Activated naive CD4-positive, alpha-beta T cell treated with anti-CD3 and anti-CD28 coated beads, Interleukin-2, amount 50 U/mL, for 24 hours (primary cell): ENCODE measurements around the gene P3H2.
"Not testable (repeated sequence)": the region's sequence is repeated elsewhere in the genome, so short reads cannot be mapped to it uniquely, and the experiment has no call there.

Experiments used
- H3K27ac Mint-ChIP-seq: one replicate; pipeline ENCODE4 v1.8.0; 2021; ENCODE audit warnings: mild to moderate bottlenecking, mixed read lengths
- H3K27me3 Mint-ChIP-seq: one replicate; pipeline ENCODE4 v1.8.0; 2021; ENCODE audit warnings: mixed read lengths
- H3K36me3 Mint-ChIP-seq: one replicate; pipeline ENCODE4 v1.8.0; 2021; ENCODE audit warnings: mixed read lengths
- H3K4me1 Mint-ChIP-seq: one replicate; pipeline ENCODE4 v1.8.0; 2021; ENCODE audit warnings: mixed read lengths
- H3K4me3 Mint-ChIP-seq: one replicate; pipeline ENCODE4 v1.8.0; 2021; ENCODE audit warnings: mild to moderate bottlenecking, mixed read lengths
- H3K9me3 Mint-ChIP-seq: one replicate; pipeline ENCODE4 v1.8.0; 2021; ENCODE audit warnings: mixed read lengths

Gene P3H2

GRCh38 chr3:189981668-189982067, 139.0 kb downstream of the P3H2 start:
- Mint-ChIP-seq H3K9me3 (no peaks in the 10 kb centered on the region), H3K27me3 (peaks cover 19% of the 10 kb centered on the region), H3K4me1 (no peaks in the 10 kb centered on the region), H3K4me3 (no peak overlapping the region), H3K36me3 (no peaks in the 10 kb centered on the region), H3K27ac (no peak overlapping the region)

- Mint-ChIP-seq H3K9me3 (no peaks in the 10 kb centered on the region), H3K4me3 (no peak overlapping the region), H3K4me1 (no peaks in the 10 kb centered on the region), H3K27me3 (peaks cover 19% of the 10 kb centered on the region), H3K36me3 (no peaks in the 10 kb centered on the region), H3K27ac (no peak overlapping the region)
Observed at GRCh38 chr3:189978753-189979152, 141.9 kb downstream of the P3H2 start.

GRCh38 chr3:189977174-189977573, 143.5 kb downstream of the P3H2 start:
- no peaks in the 10 kb centered on the region for H3K9me3 Mint-ChIP-seq
- H3K27ac Mint-ChIP-seq, result no peak overlapping the region
- H3K4me3 Mint-ChIP-seq, result no peak overlapping the region
- H3K27me3 Mint-ChIP-seq, result peaks cover 23% of the 10 kb centered on the region
- no peaks in the 10 kb centered on the region for H3K36me3 Mint-ChIP-seq
- no peaks in the 10 kb centered on the region for H3K4me1 Mint-ChIP-seq

GRCh38 chr3:189975391-189975990, 145.2 kb downstream of the P3H2 start:
- peaks cover 23% of the 10 kb centered on the region for H3K27me3 Mint-ChIP-seq
- H3K9me3 Mint-ChIP-seq, result no peaks in the 10 kb centered on the region
- H3K27ac Mint-ChIP-seq, result no peak overlapping the region
- no peaks in the 10 kb centered on the region for H3K36me3 Mint-ChIP-seq
- no peak overlapping the region for H3K4me3 Mint-ChIP-seq
- H3K4me1 Mint-ChIP-seq, result no peaks in the 10 kb centered on the region

- Mint-ChIP-seq H3K4me1 (no peaks in the 10 kb centered on the region), H3K36me3 (no peaks in the 10 kb centered on the region), H3K9me3 (no peaks in the 10 kb centered on the region), H3K27me3 (peaks cover 21% of the 10 kb centered on the region), H3K27ac (no peak overlapping the region), H3K4me3 (no peak overlapping the region)
Observed at GRCh38 chr3:189974359-189974758, 146.3 kb downstream of the P3H2 start.

GRCh38 chr3:189967254-189967865, 153.3 kb downstream of the P3H2 start:
- Mint-ChIP-seq H3K27ac (no peak overlapping the region), H3K36me3 (no peaks in the 10 kb centered on the region), H3K9me3 (no peaks in the 10 kb centered on the region), H3K27me3 (peaks cover 2% of the 10 kb centered on the region), H3K4me3 (no peak overlapping the region), H3K4me1 (no peaks in the 10 kb centered on the region)

GRCh38 chr3:189966843-189967242, 153.9 kb downstream of the P3H2 start:
- H3K4me1 Mint-ChIP-seq, result no peaks in the 10 kb centered on the region
- peaks cover 2% of the 10 kb centered on the region for H3K27me3 Mint-ChIP-seq
- no peaks in the 10 kb centered on the region for H3K9me3 Mint-ChIP-seq
- H3K4me3 Mint-ChIP-seq, result no peak overlapping the region
- H3K36me3 Mint-ChIP-seq, result no peaks in the 10 kb centered on the region
- no peak overlapping the region for H3K27ac Mint-ChIP-seq

- no peak overlapping the region for H3K27ac Mint-ChIP-seq
- H3K27me3 Mint-ChIP-seq, result peaks cover 4% of the 10 kb centered on the region
- no peak overlapping the region for H3K4me3 Mint-ChIP-seq
- peaks cover 8% of the 10 kb centered on the region for H3K4me1 Mint-ChIP-seq
- H3K36me3 Mint-ChIP-seq, result no peaks in the 10 kb centered on the region
- H3K9me3 Mint-ChIP-seq, result no peaks in the 10 kb centered on the region
Observed at GRCh38 chr3:189964623-189965332, 155.9 kb downstream of the P3H2 start.

GRCh38 chr3:189962466-189962865, 158.2 kb downstream of the P3H2 start:
- H3K36me3 Mint-ChIP-seq, result no peaks in the 10 kb centered on the region
- H3K4me3 Mint-ChIP-seq, result no peak overlapping the region
- peaks cover 4% of the 10 kb centered on the region for H3K27me3 Mint-ChIP-seq
- no peak overlapping the region for H3K27ac Mint-ChIP-seq
- peaks cover 8% of the 10 kb centered on the region for H3K4me1 Mint-ChIP-seq
- no peaks in the 10 kb centered on the region for H3K9me3 Mint-ChIP-seq

- no peaks in the 10 kb centered on the region for H3K9me3 Mint-ChIP-seq
- H3K36me3 Mint-ChIP-seq, result no peaks in the 10 kb centered on the region
- H3K27me3 Mint-ChIP-seq, result peaks cover 2% of the 10 kb centered on the region
- peaks cover 8% of the 10 kb centered on the region for H3K4me1 Mint-ChIP-seq
- no peak overlapping the region for H3K4me3 Mint-ChIP-seq
- H3K27ac Mint-ChIP-seq, result no peak overlapping the region
Observed at GRCh38 chr3:189961522-189962161, 159.1 kb downstream of the P3H2 start.

GRCh38 chr3:189961086-189961485, 159.6 kb downstream of the P3H2 start:
- H3K27ac Mint-ChIP-seq, H3K9me3 Mint-ChIP-seq, H3K27me3 Mint-ChIP-seq, H3K36me3 Mint-ChIP-seq, H3K4me1 Mint-ChIP-seq, H3K4me3 Mint-ChIP-seq: not testable (repeated sequence)

- Mint-ChIP-seq H3K27me3 (no peaks in the 10 kb centered on the region), H3K4me3 (no peak overlapping the region), H3K27ac (no peak overlapping the region), H3K9me3 (no peaks in the 10 kb centered on the region), H3K36me3 (no peaks in the 10 kb centered on the region), H3K4me1 (no peaks in the 10 kb centered on the region)
Observed at GRCh38 chr3:189954733-189955665, 165.7 kb downstream of the P3H2 start.

GRCh38 chr3:189953551-189953950, 167.1 kb downstream of the P3H2 start:
- Mint-ChIP-seq H3K27ac (no peak overlapping the region), H3K36me3 (no peaks in the 10 kb centered on the region), H3K9me3 (no peaks in the 10 kb centered on the region), H3K4me3 (no peak overlapping the region), H3K4me1 (no peaks in the 10 kb centered on the region), H3K27me3 (no peaks in the 10 kb centered on the region)

GRCh38 chr3:189952272-189952671, 168.4 kb downstream of the P3H2 start:
- peaks cover 5% of the 10 kb centered on the region for H3K4me1 Mint-ChIP-seq
- H3K27ac Mint-ChIP-seq, result no peak overlapping the region
- H3K36me3 Mint-ChIP-seq, result no peaks in the 10 kb centered on the region
- H3K9me3 Mint-ChIP-seq, result no peaks in the 10 kb centered on the region
- no peaks in the 10 kb centered on the region for H3K27me3 Mint-ChIP-seq
- H3K4me3 Mint-ChIP-seq, result no peak overlapping the region

- Mint-ChIP-seq H3K36me3 (no peaks in the 10 kb centered on the region), H3K27me3 (no peaks in the 10 kb centered on the region), H3K27ac (no peak overlapping the region), H3K4me1 (peaks cover 5% of the 10 kb centered on the region), H3K9me3 (no peaks in the 10 kb centered on the region), H3K4me3 (no peak overlapping the region)
Observed at GRCh38 chr3:189950258-189950657, 170.4 kb downstream of the P3H2 start.
